Gastrocnemius medialis (tissue), 4 donors: Measurements from ENCODE around the gene DNAAF5.
"Not testable (repeated sequence)": the region's sequence is repeated elsewhere in the genome, so short reads cannot be mapped to it uniquely, and the experiment has no call there.

Experiments
- CTCF ChIP-seq, 5 experiments: fragments of 450-650 bp in 3 of 5; fragments of 200-600 bp in 2 of 5; sonication (generic) in 2 of 5; IDR thresholded peaks in 4 of 5; conservative IDR thresholded peaks in 1 of 5; 1 replicate in 4 of 5; 2 replicates in 1 of 5; pipeline ENCODE4 v1.5.1; 2016 to 2019; ENCODE audit warnings: antibody characterized with exemption in 5 of 5, mild to moderate bottlenecking in 3 of 5, moderate library complexity in 3 of 5
- POLR2A ChIP-seq, 2 donors: fragments of 450-650 bp; IDR thresholded peaks; one replicate each; pipeline ENCODE4 v1.6.1; 2017; ENCODE audit warnings: antibody characterized with exemption in 2 of 2, mild to moderate bottlenecking in 2 of 2, moderate library complexity in 2 of 2

- TF ChIP-seq CTCF (IDR thresholded peaks at IDR 0.05 in 4 of 5, conservative IDR thresholded peaks at IDR 0.05 in 1 of 5); POLR2A (IDR thresholded peaks at IDR 0.05): not testable (repeated sequence)
These were observed 74.9 kb downstream of the DNAAF5 start for GRCh38 chr7:801351-801750.
